Smooth muscle cell (in vitro differentiated cells): ENCODE measurements around the gene MCF2. TPM values are rescaled to one million over a fixed set of nuclear protein-coding genes. Genes with fewer than 3 reads are reported as not detected.

Experiments
- DNase-seq: peaks from one replicate; lab custom pipeline; 2025; ENCODE audit not compliant: unreplicated experiment; lab: John Stamatoyannopoulos, UW
- H2AFZ ChIP-seq: fragments of 200-600 bp; sonication (generic); 2 replicates; pipeline ENCODE4 v1.6.0; 2016; ENCODE audit warnings: antibody characterized with exemption, low read depth, mild to moderate bottlenecking
- H3F3A ChIP-seq: fragments of 200-600 bp; sonication (generic); 2 replicates; pipeline ENCODE4 v1.6.0; 2017; ENCODE audit warnings: antibody characterized with exemption, low read depth
- H3K27ac ChIP-seq: fragments of 200-600 bp; sonication (generic); 2 replicates; pipeline ENCODE4 v1.5.1; 2016; ENCODE audit warnings: low read depth, mild to moderate bottlenecking
- H3K27me3 ChIP-seq: fragments of 200-600 bp; sonication (generic); 2 replicates; pipeline ENCODE4 v1.6.1; 2016; ENCODE audit warnings: low read depth, mild to moderate bottlenecking
- H3K36me3 ChIP-seq: fragments of 200-600 bp; sonication (generic); 2 replicates; pipeline ENCODE4 v1.5.1; 2016; ENCODE audit warnings: low read depth
- H3K4me1 ChIP-seq: fragments of 200-600 bp; sonication (generic); 2 replicates; pipeline ENCODE4 v1.5.1; 2016; ENCODE audit warnings: low read depth
- H3K4me2 ChIP-seq: fragments of 200-600 bp; sonication (generic); 2 replicates; pipeline ENCODE4 v1.6.0; 2016; ENCODE audit warnings: mild to moderate bottlenecking
- H3K4me3 ChIP-seq: fragments of 200-600 bp; sonication (generic); 2 replicates; pipeline ENCODE4 v1.5.1; 2016; ENCODE audit warnings: mild to moderate bottlenecking
- H3K79me2 ChIP-seq: fragments of 200-600 bp; sonication (generic); 2 replicates; pipeline ENCODE4 v1.6.0; 2016; ENCODE audit warnings: low read depth, mild to moderate bottlenecking
- H3K9ac ChIP-seq: fragments of 200-600 bp; sonication (generic); 2 replicates; pipeline ENCODE4 v1.6.0; 2016; ENCODE audit warnings: low read depth
- H3K9me3 ChIP-seq: fragments of 200-600 bp; sonication (generic); replicated peaks from 2 replicates; pipeline ENCODE4 v1.5.1; 2016; ENCODE audit warnings: low read depth
- H4K20me1 ChIP-seq: fragments of 200-600 bp; sonication (generic); 2 replicates; pipeline ENCODE4 v1.6.0; 2016; ENCODE audit warnings: low read depth
- CTCF ChIP-seq: fragments of 200-600 bp; sonication (generic); IDR thresholded peaks from 2 replicates; pipeline ENCODE4 v1.5.1; 2017; ENCODE audit warnings: borderline replicate concordance, mild to moderate bottlenecking, antibody characterized with exemption; ENCODE audit not compliant: insufficient read depth, poor library complexity, severe bottlenecking
- WGBS: methylation state at CpG from one replicate; pipeline ENCODE4 v1.1.7; 2016; ENCODE audit warnings: low lambda C conversion rate; 5-methylcytosine and 5-hydroxymethylcytosine counted together
- polyA plus RNA-seq: library from polyadenylated mRNA; unstranded; fragments of >200 nt; fragmentation: Nextera tagmentation; extraction: Ambion mirVana; gene quantifications from 2 replicates; pipeline ENCODE4 v1.2.1, GENCODE V29; 2016
- total RNA-seq: library from RNA; depleted of rRNA; stranded (reverse); fragments of >200 nt; gene quantifications from 2 replicates; pipeline ENCODE4 v1.2.3, GENCODE V29; 2014

Gene MCF2, protein sequence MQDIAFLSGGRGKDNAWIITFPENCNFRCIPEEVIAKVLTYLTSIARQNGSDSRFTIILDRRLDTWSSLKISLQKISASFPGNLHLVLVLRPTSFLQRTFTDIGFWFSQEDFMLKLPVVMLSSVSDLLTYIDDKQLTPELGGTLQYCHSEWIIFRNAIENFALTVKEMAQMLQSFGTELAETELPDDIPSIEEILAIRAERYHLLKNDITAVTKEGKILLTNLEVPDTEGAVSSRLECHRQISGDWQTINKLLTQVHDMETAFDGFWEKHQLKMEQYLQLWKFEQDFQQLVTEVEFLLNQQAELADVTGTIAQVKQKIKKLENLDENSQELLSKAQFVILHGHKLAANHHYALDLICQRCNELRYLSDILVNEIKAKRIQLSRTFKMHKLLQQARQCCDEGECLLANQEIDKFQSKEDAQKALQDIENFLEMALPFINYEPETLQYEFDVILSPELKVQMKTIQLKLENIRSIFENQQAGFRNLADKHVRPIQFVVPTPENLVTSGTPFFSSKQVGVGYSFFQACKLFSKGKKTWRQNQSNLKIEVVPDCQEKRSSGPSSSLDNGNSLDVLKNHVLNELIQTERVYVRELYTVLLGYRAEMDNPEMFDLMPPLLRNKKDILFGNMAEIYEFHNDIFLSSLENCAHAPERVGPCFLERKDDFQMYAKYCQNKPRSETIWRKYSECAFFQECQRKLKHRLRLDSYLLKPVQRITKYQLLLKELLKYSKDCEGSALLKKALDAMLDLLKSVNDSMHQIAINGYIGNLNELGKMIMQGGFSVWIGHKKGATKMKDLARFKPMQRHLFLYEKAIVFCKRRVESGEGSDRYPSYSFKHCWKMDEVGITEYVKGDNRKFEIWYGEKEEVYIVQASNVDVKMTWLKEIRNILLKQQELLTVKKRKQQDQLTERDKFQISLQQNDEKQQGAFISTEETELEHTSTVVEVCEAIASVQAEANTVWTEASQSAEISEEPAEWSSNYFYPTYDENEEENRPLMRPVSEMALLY
- total RNA-seq (0.18 and 0.22 TPM in 2 replicates), polyA plus RNA-seq (not detected in 2 replicates)

DNA sequence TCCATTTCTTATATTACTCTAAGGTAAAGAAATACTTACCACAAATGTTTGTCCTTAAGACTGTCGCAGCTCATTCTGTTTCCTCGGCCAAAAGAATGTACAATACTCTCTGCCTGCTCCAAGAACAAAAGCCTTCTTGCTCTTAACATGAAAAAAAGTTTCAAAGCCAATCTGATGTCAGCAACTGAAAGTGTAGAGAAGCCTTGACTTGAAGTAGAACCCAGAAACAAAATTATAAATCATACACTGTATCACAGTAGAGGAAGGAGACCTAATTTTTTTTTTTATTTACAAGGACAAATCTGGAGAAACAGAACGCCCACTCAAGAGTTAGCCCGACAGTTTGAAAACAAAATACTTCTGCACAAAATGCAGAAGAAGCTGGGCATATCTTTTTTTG is at the start of gene MCF2:
Gene MCF2, minus strand, starts transcription at position 101 of the 400 bp plus-strand sequence. CDS start 56,423 bp downstream, outside the sequence.
- no peak within 1 kb of the TSS for H3K27ac ChIP-seq
- H3K36me3 ChIP-seq = no peaks in the 10 kb centered on the region
- H2AFZ ChIP-seq = no peak within 1 kb of the TSS
- no peaks in the 10 kb centered on the region for H3K27me3 ChIP-seq
- no peak within 1 kb of the TSS for H3K4me2 ChIP-seq
- no peak for TF ChIP-seq CTCF
- H3K9me3 ChIP-seq = no peaks in the 10 kb centered on the region
- no peaks in the 10 kb centered on the region for H3K4me1 ChIP-seq
- no peak within 1 kb of the TSS for H3K4me3 ChIP-seq
- H3K79me2 ChIP-seq = no peaks in the 10 kb centered on the region
- H4K20me1 ChIP-seq = no peaks in the 10 kb centered on the region
- 66% methylated on average over 4 of the region's 4 CpGs for WGBS
- H3F3A ChIP-seq = no peaks in the 10 kb centered on the region
- DNase-seq = no peak
- H3K9ac ChIP-seq = no peak within 1 kb of the TSS

DNA sequence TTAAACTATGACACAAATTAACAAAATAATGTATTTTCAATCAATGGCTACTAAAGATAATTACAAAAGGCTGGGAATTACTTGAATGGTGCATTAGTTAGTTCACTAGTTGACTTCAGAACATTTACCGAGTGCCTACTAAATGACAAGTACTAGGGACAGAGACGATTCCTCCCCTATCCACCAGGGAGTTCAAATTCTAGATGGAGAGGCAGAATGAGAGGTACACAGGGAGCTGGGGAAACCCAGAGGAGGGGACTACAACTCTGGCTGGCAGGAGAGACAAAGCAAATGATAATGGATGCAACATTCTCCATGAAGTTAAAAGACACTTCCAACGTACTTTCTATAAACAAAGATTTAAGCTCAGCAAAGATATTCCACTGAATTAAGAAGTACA is 43.1 kb upstream of the MCF2 start:
- Histone ChIP-seq H4K20me1 (no peaks in the 10 kb centered on the region), H3K4me2 (no peak overlapping the region), H3K9me3 (peaks cover 7% of the 10 kb centered on the region), H2AFZ (no peak overlapping the region), H3F3A (no peaks in the 10 kb centered on the region), H3K9ac (no peak overlapping the region), H3K79me2 (no peaks in the 10 kb centered on the region), H3K4me3 (no peak overlapping the region), H3K27me3 (no peaks in the 10 kb centered on the region), H3K27ac (no peak overlapping the region), H3K4me1 (no peaks in the 10 kb centered on the region), H3K36me3 (peaks cover 4% of the 10 kb centered on the region)
- no peak for TF ChIP-seq CTCF
- DNase-seq = no peak
- WGBS = 87% methylated on average over 3 of the region's 3 CpGs

DNA sequence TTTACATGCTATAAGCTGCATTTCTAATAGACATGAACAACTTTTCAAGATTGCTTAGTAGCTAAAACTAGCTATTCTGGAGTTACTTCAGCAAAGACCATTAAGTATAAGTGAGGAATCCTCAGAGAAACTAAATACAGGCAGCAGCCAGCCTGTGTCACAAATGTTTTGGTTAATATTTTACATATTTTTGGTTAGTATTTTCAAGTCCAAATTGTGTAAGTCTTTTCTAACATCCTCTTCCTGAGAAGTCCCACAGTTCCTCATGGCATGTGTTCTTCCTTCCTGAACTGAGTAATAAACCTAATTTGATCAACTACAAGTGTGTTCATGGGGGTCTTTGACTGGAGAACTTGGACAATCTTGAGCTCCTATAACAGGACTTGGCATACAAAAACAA is 42.4 kb upstream of the MCF2 start:
- Histone ChIP-seq H3K27ac (no peak overlapping the region), H3K27me3 (no peaks in the 10 kb centered on the region), H3K79me2 (no peaks in the 10 kb centered on the region), H4K20me1 (no peaks in the 10 kb centered on the region), H3K9me3 (peaks cover 7% of the 10 kb centered on the region), H2AFZ (no peak overlapping the region), H3K4me2 (no peak overlapping the region), H3K4me1 (no peaks in the 10 kb centered on the region), H3K9ac (no peak overlapping the region), H3K4me3 (no peak overlapping the region), H3K36me3 (no peaks in the 10 kb centered on the region), H3F3A (no peaks in the 10 kb centered on the region)
- DNase-seq = no peak
- no peak for TF ChIP-seq CTCF
